IMR-90 (cell line): ENCODE measurements around the gene KCNMA1.

Experiments used
- CEBPB ChIP-seq: IDR thresholded peaks from 2 replicates; pipeline ENCODE4 v1.6.1; 2012; ENCODE audit warnings: low read depth, low read length, improper control_type of control experiment
- CHD1 ChIP-seq: IDR thresholded peaks from 2 replicates; pipeline ENCODE4 v1.6.1; 2012; ENCODE audit warnings: low read depth, low read length, improper control_type of control experiment
- CTCF ChIP-seq: conservative IDR thresholded peaks from 2 replicates; pipeline ENCODE4 v1.5.1; 2012; ENCODE audit warnings: mild to moderate bottlenecking, low read depth, low read length, improper control_type of control experiment
- FOS ChIP-seq: fragments of 150-350 bp; IDR thresholded peaks from 2 replicates; pipeline ENCODE4 v1.6.1; 2016; ENCODE audit warnings: low read depth, low read length
- MAFK ChIP-seq: IDR thresholded peaks from 2 replicates; pipeline ENCODE4 v1.6.1; 2012; ENCODE audit warnings: low read depth, low read length, improper control_type of control experiment
- MAZ ChIP-seq: IDR thresholded peaks from 2 replicates; pipeline ENCODE4 v1.6.1; 2012; ENCODE audit warnings: low read depth, mild to moderate bottlenecking, low read length, improper control_type of control experiment, moderate library complexity, borderline replicate concordance
- POLR2A ChIP-seq: IDR thresholded peaks from 2 replicates; pipeline ENCODE4 v1.6.1; 2012; ENCODE audit warnings: mild to moderate bottlenecking, low read depth, low read length
- RAD21 ChIP-seq: IDR thresholded peaks from 2 replicates; pipeline ENCODE4 v1.6.1; 2012; ENCODE audit warnings: low read length, improper control_type of control experiment
- RCOR1 ChIP-seq: IDR thresholded peaks from 2 replicates; pipeline ENCODE4 v1.6.1; 2012; ENCODE audit warnings: mild to moderate bottlenecking, low read length, improper control_type of control experiment; ENCODE audit not compliant: insufficient replicate concordance
- SMC3 ChIP-seq: fragments of 150-350 bp; IDR thresholded peaks from 2 replicates; pipeline ENCODE4 v1.6.1; 2016; ENCODE audit warnings: low read depth, mild to moderate bottlenecking, antibody characterized with exemption, low read length, moderate library complexity
- USF2 ChIP-seq: fragments of 150-350 bp; IDR thresholded peaks from 2 replicates; pipeline ENCODE4 v1.6.1; 2017; ENCODE audit warnings: mild to moderate bottlenecking, antibody characterized with exemption, low read length, low read depth

- TF ChIP-seq POLR2A (no peak), SMC3 (no peak), CEBPB (no peak), CTCF (no peak), RAD21 (no peak), FOS (no peak), USF2 (no peak), RCOR1 (no peak), CHD1 (no peak), MAFK (no peak), MAZ (no peak)
These were observed 225.8 kb downstream of the KCNMA1 start for GRCh38 chr10:77411805-77412204.
